GM23338 (cell line): ENCODE data around the gene MON2.
A peak's percentile ranks its signal among the peaks of the same experiment; 100 is the strongest.

Source experiments
- CREB1 ChIP-seq: fragments of 250-450 bp; sonication (Bioruptor Pico); IDR thresholded peaks from 2 replicates; pipeline ENCODE4 v1.5.0; 2020; ENCODE audit warnings: low read depth, mild to moderate bottlenecking, moderate library complexity
- EZH2 ChIP-seq: fragments of 200-600 bp; sonication (generic); IDR thresholded peaks from one replicate; pipeline ENCODE4 v1.8.0; 2017; ENCODE audit warnings: antibody characterized with exemption, mild to moderate bottlenecking, low read depth; ENCODE audit not compliant: unreplicated experiment
- EZH2phosphoT487 ChIP-seq: fragments of 200-600 bp; sonication (generic); IDR thresholded peaks from one replicate; pipeline ENCODE4 v1.8.1; 2018; ENCODE audit warnings: antibody characterized with exemption; ENCODE audit not compliant: unreplicated experiment
- JUNB ChIP-seq: IDR thresholded peaks from one replicate; pipeline ENCODE4 v1.6.1; 2016; ENCODE audit warnings: antibody characterized with exemption; ENCODE audit not compliant: unreplicated experiment
- NANOG ChIP-seq: IDR thresholded peaks from 2 replicates; pipeline ENCODE4 v1.6.1; 2016; ENCODE audit warnings: antibody characterized with exemption, borderline replicate concordance
- POLR2AphosphoS5 ChIP-seq: IDR thresholded peaks from 2 replicates; pipeline ENCODE4 v1.6.1; 2016; ENCODE audit warnings: antibody characterized with exemption, low read depth
- REST ChIP-seq: IDR thresholded peaks from one replicate; pipeline ENCODE4 v1.6.1; 2018; ENCODE audit warnings: antibody characterized with exemption; ENCODE audit not compliant: unreplicated experiment
- STAT1 ChIP-seq: IDR thresholded peaks from one replicate; pipeline ENCODE4 v1.6.1; 2016; ENCODE audit warnings: antibody characterized with exemption; ENCODE audit not compliant: unreplicated experiment
- ZNF114 ChIP-seq: fragments of 250-450 bp; sonication (Bioruptor Pico); IDR thresholded peaks from 2 replicates; pipeline ENCODE4 v1.5.0; 2020; ENCODE audit warnings: mild to moderate bottlenecking, moderate library complexity
- TF ChIP-seq, protein P1 (sequence below), 2 experiments: fragments of 200-600 bp in 1 of 2; sonication (generic) in 1 of 2; conservative IDR thresholded peaks; 2 replicates each; pipeline versions ENCODE4 v1.5.1 to v1.6.1; 2016 to 2017; ENCODE audit warnings: antibody characterized with exemption in 2 of 2, low read depth in 2 of 2, mild to moderate bottlenecking in 2 of 2, moderate library complexity in 1 of 2
- TF ChIP-seq, protein P2 (sequence below): fragments of 250-450 bp; sonication (Bioruptor Pico); IDR thresholded peaks from 2 replicates; pipeline ENCODE4 v1.5.0; 2020; ENCODE audit warnings: mild to moderate bottlenecking, moderate library complexity

DNA sequence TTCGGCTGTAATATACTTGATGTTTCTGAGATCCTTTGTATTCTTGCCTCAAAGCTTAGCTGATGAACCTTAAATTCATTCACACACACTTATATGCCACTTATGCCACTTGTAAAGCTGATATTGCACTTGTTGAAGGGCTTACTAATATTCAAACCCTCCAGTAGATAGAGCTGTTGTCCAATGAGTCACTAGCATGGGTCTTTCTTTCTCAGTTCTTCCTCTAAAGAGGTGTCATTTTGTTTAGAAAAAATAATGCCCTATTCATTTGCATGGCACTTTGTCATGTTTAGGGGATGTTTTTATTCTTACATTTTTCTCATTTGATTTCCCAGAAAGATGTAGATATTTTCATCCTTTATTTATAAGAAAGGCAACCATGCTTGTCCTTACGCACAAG is 56.4 kb downstream of the MON2 start:
- TF ChIP-seq EZH2 (no peak), EZH2phosphoT487 (no peak), STAT1 (no peak), REST (no peak), CREB1 (no peak), POLR2AphosphoS5 (no peak), JUNB (no peak), ZNF114 (CRISPR knock-in tag) (no peak), NANOG (no peak)
- TF ChIP-seq, protein P1, sequence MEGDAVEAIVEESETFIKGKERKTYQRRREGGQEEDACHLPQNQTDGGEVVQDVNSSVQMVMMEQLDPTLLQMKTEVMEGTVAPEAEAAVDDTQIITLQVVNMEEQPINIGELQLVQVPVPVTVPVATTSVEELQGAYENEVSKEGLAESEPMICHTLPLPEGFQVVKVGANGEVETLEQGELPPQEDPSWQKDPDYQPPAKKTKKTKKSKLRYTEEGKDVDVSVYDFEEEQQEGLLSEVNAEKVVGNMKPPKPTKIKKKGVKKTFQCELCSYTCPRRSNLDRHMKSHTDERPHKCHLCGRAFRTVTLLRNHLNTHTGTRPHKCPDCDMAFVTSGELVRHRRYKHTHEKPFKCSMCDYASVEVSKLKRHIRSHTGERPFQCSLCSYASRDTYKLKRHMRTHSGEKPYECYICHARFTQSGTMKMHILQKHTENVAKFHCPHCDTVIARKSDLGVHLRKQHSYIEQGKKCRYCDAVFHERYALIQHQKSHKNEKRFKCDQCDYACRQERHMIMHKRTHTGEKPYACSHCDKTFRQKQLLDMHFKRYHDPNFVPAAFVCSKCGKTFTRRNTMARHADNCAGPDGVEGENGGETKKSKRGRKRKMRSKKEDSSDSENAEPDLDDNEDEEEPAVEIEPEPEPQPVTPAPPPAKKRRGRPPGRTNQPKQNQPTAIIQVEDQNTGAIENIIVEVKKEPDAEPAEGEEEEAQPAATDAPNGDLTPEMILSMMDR (conservative IDR thresholded peaks at IDR 0.05; ENCODE audit: low read depth in 2 of 2), result peak; percentile 23 to 32; a peak in 2 of 4 replicates
- TF ChIP-seq, protein P2, sequence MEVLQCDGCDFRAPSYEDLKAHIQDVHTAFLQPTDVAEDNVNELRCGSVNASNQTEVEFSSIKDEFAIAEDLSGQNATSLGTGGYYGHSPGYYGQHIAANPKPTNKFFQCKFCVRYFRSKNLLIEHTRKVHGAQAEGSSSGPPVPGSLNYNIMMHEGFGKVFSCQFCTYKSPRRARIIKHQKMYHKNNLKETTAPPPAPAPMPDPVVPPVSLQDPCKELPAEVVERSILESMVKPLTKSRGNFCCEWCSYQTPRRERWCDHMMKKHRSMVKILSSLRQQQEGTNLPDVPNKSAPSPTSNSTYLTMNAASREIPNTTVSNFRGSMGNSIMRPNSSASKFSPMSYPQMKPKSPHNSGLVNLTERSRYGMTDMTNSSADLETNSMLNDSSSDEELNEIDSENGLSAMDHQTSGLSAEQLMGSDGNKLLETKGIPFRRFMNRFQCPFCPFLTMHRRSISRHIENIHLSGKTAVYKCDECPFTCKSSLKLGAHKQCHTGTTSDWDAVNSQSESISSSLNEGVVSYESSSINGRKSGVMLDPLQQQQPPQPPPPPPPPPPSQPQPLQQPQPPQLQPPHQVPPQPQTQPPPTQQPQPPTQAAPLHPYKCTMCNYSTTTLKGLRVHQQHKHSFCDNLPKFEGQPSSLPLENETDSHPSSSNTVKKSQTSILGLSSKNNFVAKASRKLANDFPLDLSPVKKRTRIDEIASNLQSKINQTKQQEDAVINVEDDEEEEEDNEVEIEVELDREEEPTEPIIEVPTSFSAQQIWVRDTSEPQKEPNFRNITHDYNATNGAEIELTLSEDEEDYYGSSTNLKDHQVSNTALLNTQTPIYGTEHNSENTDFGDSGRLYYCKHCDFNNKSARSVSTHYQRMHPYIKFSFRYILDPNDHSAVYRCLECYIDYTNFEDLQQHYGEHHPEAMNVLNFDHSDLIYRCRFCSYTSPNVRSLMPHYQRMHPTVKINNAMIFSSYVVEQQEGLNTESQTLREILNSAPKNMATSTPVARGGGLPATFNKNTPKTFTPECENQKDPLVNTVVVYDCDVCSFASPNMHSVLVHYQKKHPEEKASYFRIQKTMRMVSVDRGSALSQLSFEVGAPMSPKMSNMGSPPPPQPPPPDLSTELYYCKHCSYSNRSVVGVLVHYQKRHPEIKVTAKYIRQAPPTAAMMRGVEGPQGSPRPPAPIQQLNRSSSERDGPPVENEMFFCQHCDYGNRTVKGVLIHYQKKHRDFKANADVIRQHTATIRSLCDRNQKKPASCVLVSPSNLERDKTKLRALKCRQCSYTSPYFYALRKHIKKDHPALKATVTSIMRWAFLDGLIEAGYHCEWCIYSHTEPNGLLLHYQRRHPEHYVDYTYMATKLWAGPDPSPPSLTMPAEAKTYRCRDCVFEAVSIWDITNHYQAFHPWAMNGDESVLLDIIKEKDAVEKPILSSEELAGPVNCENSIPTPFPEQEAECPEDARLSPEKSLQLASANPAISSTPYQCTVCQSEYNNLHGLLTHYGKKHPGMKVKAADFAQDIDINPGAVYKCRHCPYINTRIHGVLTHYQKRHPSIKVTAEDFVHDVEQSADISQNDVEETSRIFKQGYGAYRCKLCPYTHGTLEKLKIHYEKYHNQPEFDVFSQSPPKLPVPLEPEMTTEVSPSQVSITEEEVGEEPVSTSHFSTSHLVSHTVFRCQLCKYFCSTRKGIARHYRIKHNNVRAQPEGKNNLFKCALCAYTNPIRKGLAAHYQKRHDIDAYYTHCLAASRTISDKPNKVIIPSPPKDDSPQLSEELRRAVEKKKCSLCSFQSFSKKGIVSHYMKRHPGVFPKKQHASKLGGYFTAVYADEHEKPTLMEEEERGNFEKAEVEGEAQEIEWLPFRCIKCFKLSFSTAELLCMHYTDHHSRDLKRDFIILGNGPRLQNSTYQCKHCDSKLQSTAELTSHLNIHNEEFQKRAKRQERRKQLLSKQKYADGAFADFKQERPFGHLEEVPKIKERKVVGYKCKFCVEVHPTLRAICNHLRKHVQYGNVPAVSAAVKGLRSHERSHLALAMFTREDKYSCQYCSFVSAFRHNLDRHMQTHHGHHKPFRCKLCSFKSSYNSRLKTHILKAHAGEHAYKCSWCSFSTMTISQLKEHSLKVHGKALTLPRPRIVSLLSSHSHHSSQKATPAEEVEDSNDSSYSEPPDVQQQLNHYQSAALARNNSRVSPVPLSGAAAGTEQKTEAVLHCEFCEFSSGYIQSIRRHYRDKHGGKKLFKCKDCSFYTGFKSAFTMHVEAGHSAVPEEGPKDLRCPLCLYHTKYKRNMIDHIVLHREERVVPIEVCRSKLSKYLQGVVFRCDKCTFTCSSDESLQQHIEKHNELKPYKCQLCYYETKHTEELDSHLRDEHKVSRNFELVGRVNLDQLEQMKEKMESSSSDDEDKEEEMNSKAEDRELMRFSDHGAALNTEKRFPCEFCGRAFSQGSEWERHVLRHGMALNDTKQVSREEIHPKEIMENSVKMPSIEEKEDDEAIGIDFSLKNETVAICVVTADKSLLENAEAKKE (CRISPR knock-in tag), result no peak
